IPS-20b (cell line): ENCODE measurements around the gene PIK3CD.
"Not testable (repeated sequence)": the region's sequence is repeated elsewhere in the genome, so short reads cannot be mapped to it uniquely, and the experiment has no call there.

Experiments used
- H3K27ac ChIP-seq: one replicate; pipeline ENCODE4 v1.5.1; 2013; ENCODE audit warnings: low read length
- H3K27me3 ChIP-seq: 2 replicates; pipeline ENCODE4 v1.6.1; 2013; ENCODE audit warnings: mild to moderate bottlenecking, low read length, inconsistent platforms; ENCODE audit not compliant: insufficient read depth
- H3K36me3 ChIP-seq: 2 replicates; pipeline ENCODE4 v1.6.1; 2013; ENCODE audit warnings: low read depth, mild to moderate bottlenecking, inconsistent platforms, low read length, moderate library complexity; ENCODE audit not compliant: insufficient read depth
- H3K4me1 ChIP-seq: 2 replicates; pipeline ENCODE4 v1.6.1; 2013; ENCODE audit warnings: mild to moderate bottlenecking, control low read depth, inconsistent platforms, low read length, moderate library complexity; ENCODE audit not compliant: insufficient read depth
- H3K4me3 ChIP-seq: 2 replicates; pipeline ENCODE4 v1.5.1; 2013; ENCODE audit warnings: mild to moderate bottlenecking, low read length, inconsistent platforms
- H3K9ac ChIP-seq: 2 replicates; pipeline ENCODE4 v1.6.1; 2013; ENCODE audit warnings: low read depth, mild to moderate bottlenecking, inconsistent platforms, low read length, moderate library complexity
- H3K9me3 ChIP-seq: 2 replicates; pipeline ENCODE4 v1.6.1; 2013; ENCODE audit warnings: mild to moderate bottlenecking, low read depth, low read length, inconsistent platforms; ENCODE audit not compliant: insufficient read depth

Gene PIK3CD

GRCh38 chr1:9736241-9736640 is 84.7 kb downstream of the PIK3CD start:
- Histone ChIP-seq H3K27ac (no peak overlapping the region), H3K4me1 (no peaks in the 10 kb centered on the region), H3K36me3 (peaks cover 94% of the 10 kb centered on the region), H3K9me3 (peaks cover 6% of the 10 kb centered on the region; the same call in 1 of the 2 replicates), H3K4me3 (no peak overlapping the region), H3K27me3 (no peaks in the 10 kb centered on the region), H3K9ac (no peak overlapping the region)

GRCh38 chr1:9737057-9737456 is 85.5 kb downstream of the PIK3CD start:
- no peaks in the 10 kb centered on the region for H3K27me3 ChIP-seq
- H3K27ac ChIP-seq: no peak overlapping the region
- H3K4me3 ChIP-seq: no peak overlapping the region
- peaks cover 93% of the 10 kb centered on the region for H3K36me3 ChIP-seq
- H3K9ac ChIP-seq: no peak overlapping the region
- no peaks in the 10 kb centered on the region for H3K4me1 ChIP-seq
- peaks cover 6% of the 10 kb centered on the region; the same call in 1 of the 2 replicates for H3K9me3 ChIP-seq

- H3K9me3 ChIP-seq: peaks cover 6% of the 10 kb centered on the region; the same call in 1 of the 2 replicates
- no peaks in the 10 kb centered on the region for H3K4me1 ChIP-seq
- H3K27ac ChIP-seq: no peak overlapping the region
- H3K36me3 ChIP-seq: peaks cover 93% of the 10 kb centered on the region
- H3K9ac ChIP-seq: no peak overlapping the region
- no peaks in the 10 kb centered on the region for H3K27me3 ChIP-seq
- no peak overlapping the region for H3K4me3 ChIP-seq
These were observed 86.1 kb downstream of the PIK3CD start for GRCh38 chr1:9737671-9738070.

DNA sequence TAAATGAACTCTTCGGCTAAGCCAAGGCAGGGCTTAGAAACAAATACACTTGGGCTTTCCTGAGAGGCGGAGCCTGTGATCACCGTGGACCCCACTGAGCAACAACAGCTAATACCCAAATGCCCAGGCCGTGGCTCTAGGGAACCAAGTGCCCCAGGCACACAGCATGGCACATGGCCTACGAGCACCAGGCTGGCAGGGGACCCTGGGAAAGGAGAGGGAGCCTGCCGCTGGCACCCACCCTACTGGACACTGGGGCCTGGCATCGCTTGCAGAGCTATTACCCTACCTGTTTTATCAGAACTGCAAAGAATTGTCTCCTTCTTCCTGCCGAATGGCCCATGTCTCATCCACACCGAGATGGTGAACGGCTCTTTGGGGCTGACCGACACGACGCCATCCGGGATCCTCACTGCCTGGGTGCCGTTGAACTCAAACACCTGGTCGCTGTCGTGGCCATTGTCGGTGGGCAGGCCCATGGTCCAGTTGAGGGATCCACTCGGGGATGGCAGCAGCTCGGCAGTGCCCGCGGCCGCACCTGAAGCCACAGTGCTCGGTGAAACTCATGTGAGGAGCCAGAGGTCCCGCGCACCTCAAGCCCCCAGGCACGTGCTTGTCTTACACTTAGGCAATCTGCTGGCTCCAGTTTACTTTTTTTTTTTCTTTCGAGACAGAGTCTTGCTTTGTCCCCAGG is 92.7 kb downstream of the PIK3CD start:
- no peak overlapping the region for H3K9ac ChIP-seq
- H3K4me3 ChIP-seq: no peak overlapping the region
- no peaks in the 10 kb centered on the region for H3K9me3 ChIP-seq
- H3K27ac ChIP-seq: no peak overlapping the region
- no peaks in the 10 kb centered on the region for H3K4me1 ChIP-seq
- no peaks in the 10 kb centered on the region for H3K27me3 ChIP-seq
- peaks cover 78% of the 10 kb centered on the region for H3K36me3 ChIP-seq

DNA sequence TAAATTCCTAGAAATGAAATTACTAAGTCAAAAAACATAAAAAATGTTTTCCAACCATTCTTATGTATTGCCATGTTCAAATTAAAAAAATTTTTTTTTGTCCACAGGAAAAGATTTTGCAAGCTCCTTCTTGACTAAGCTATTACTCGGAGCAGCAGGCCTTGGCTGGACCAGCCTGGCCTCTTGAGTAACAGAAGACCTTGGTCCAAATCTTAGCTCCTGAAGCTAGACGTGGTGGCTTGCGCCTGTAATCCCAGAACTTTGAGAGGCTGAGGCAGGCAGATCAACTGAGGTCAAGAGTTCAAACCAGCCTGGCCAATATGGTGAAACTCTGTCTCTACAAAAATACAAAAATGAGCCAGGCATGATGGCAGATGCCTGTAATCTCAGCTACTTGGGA is 94.7 kb downstream of the PIK3CD start:
- H3K9me3 ChIP-seq: no peaks in the 10 kb centered on the region
- H3K27ac ChIP-seq: no peak overlapping the region
- H3K4me1 ChIP-seq: no peaks in the 10 kb centered on the region
- H3K36me3 ChIP-seq: peaks cover 78% of the 10 kb centered on the region
- H3K9ac ChIP-seq: no peak overlapping the region
- H3K27me3 ChIP-seq: no peaks in the 10 kb centered on the region
- no peak overlapping the region for H3K4me3 ChIP-seq

DNA sequence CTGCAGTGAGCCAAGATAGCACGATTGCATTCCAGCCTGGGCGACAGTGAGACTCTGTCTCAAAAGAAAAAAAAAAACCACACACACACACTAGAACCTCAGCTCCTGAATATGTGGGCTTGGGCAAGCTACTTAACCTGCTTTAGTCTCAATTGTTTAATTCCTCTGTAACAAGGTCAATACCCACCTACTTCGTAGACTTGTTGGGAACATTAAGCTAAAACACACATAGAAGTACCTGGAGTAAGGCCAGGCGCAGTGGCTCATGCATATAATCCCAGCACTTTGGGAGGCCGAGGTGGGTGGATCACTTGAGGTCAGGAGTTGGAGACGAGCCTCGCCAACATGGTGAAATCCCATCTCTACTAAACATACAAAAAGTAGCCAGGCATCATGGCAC is 95.1 kb downstream of the PIK3CD start:
- Histone ChIP-seq H3K9ac (no peak overlapping the region), H3K27me3 (no peaks in the 10 kb centered on the region), H3K4me3 (no peak overlapping the region), H3K27ac (no peak overlapping the region), H3K4me1 (no peaks in the 10 kb centered on the region), H3K36me3 (peaks cover 79% of the 10 kb centered on the region), H3K9me3 (no peaks in the 10 kb centered on the region)

GRCh38 chr1:9748391-9748790 is 96.9 kb downstream of the PIK3CD start:
- H3K27ac ChIP-seq, H3K27me3 ChIP-seq, H3K4me3 ChIP-seq, H3K9ac ChIP-seq, H3K4me1 ChIP-seq, H3K9me3 ChIP-seq: not testable (repeated sequence)
- H3K36me3 ChIP-seq: peaks cover 69% of the 10 kb centered on the region

GRCh38 chr1:9749361-9749760 is 97.8 kb downstream of the PIK3CD start:
- no peaks in the 10 kb centered on the region for H3K9me3 ChIP-seq
- no peak overlapping the region for H3K4me3 ChIP-seq
- no peak overlapping the region for H3K27ac ChIP-seq
- H3K27me3 ChIP-seq: no peaks in the 10 kb centered on the region
- H3K36me3 ChIP-seq: peaks cover 65% of the 10 kb centered on the region
- H3K9ac ChIP-seq: no peak overlapping the region
- no peaks in the 10 kb centered on the region for H3K4me1 ChIP-seq

- H3K9me3 ChIP-seq: no peaks in the 10 kb centered on the region
- H3K36me3 ChIP-seq: peaks cover 49% of the 10 kb centered on the region
- no peak overlapping the region for H3K9ac ChIP-seq
- H3K4me3 ChIP-seq: no peak overlapping the region
- no peaks in the 10 kb centered on the region; the same call in 1 of the 2 replicates for H3K4me1 ChIP-seq
- no peak overlapping the region for H3K27ac ChIP-seq
- H3K27me3 ChIP-seq: no peaks in the 10 kb centered on the region
These were observed 100.4 kb downstream of the PIK3CD start for GRCh38 chr1:9751971-9752370.

DNA sequence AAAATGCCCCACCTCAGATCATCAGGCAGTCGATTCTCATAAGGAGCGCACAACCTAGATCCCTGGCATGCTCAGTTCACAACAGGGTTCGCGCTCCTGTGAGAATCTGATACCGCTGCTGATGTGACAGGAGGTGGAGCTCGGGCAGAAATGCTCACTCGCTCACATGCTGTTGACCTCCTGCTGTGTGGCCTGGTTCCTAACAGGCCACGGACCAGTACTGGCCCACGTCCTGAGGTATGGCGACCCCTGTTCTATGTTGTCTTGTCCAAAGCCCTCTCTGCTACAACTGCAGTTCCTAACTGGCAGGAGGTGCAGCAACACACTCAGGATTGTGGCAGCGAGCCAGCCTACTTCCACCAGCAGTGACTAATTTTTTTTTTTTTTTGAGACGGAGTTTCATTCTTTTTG is 101.6 kb downstream of the PIK3CD start:
- Histone ChIP-seq H3K4me3 (no peak overlapping the region), H3K9ac (no peak overlapping the region), H3K4me1 (no peaks in the 10 kb centered on the region; the same call in 1 of the 2 replicates), H3K36me3 (peaks cover 49% of the 10 kb centered on the region), H3K27ac (no peak overlapping the region), H3K27me3 (no peaks in the 10 kb centered on the region), H3K9me3 (no peaks in the 10 kb centered on the region)

DNA sequence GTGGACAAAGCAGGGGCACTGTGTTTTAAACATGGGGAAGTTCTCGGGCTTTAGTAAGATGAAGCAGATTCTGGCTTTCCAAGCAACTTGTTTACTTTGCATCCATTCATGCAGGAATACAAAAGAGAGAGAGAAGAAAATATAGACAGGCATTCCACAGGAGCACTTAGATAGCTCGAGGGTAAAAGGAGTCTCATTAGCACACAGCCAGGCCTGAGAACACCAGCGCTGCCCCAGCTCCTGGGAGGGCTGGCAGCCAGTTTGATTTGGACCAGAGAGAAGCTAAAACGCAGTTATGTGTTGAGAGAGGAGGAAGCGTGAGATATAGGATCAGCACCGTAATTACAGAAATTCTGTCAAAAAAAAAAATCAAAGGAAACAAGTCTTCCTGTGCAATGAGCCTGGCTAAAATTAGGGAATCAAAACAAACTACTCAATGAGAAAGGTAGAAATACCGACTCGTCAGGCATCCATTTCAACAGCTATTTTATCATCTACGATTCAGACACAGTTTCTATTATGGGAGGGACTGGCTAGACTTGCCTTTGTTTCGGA is 104.0 kb downstream of the PIK3CD start:
- peaks cover 12% of the 10 kb centered on the region for H3K4me1 ChIP-seq
- no peak overlapping the region for H3K27ac ChIP-seq
- no peak overlapping the region for H3K4me3 ChIP-seq
- no peak overlapping the region for H3K9ac ChIP-seq
- peaks cover 29% of the 10 kb centered on the region for H3K36me3 ChIP-seq
- H3K9me3 ChIP-seq: no peaks in the 10 kb centered on the region
- H3K27me3 ChIP-seq: no peaks in the 10 kb centered on the region

GRCh38 chr1:9758559-9759121 is 107.1 kb downstream of the PIK3CD start:
- H3K9ac ChIP-seq: no peak overlapping the region
- peaks cover 12% of the 10 kb centered on the region for H3K36me3 ChIP-seq
- peak overlapping the region; percentile 2 for H3K27ac ChIP-seq
- H3K4me1 ChIP-seq: peaks cover 22% of the 10 kb centered on the region
- no peaks in the 10 kb centered on the region for H3K9me3 ChIP-seq
- H3K4me3 ChIP-seq: no peak overlapping the region
- H3K27me3 ChIP-seq: no peaks in the 10 kb centered on the region
